H9 (cell line): ENCODE measurements around the gene FSIP2. TPM values are rescaled to one million over a fixed set of nuclear protein-coding genes. Genes with fewer than 3 reads are reported as not detected.

Source experiments
- DNase-seq: peaks from one replicate; pipeline ENCODE4 v3.0.0-alpha.2; 2017
- H2AFZ ChIP-seq: one replicate; pipeline ENCODE4 v1.6.1; 2013; ENCODE audit warnings: mild to moderate bottlenecking, low read length, control low read depth, moderate library complexity
- H2AK5ac ChIP-seq: 2 replicates; pipeline ENCODE4 v1.6.1; 2013; ENCODE audit warnings: low read length, control low read depth, mixed read lengths; ENCODE audit not compliant: insufficient read length
- H2BK120ac ChIP-seq: one replicate; pipeline ENCODE4 v1.6.1; 2013; ENCODE audit warnings: low read depth, mild to moderate bottlenecking, low read length, control low read depth, inconsistent platforms; ENCODE audit not compliant: poor library complexity, severe bottlenecking
- H2BK12ac ChIP-seq: 2 replicates; pipeline ENCODE4 v1.6.1; 2013; ENCODE audit warnings: low read length, control low read depth, mixed read lengths, low read depth; ENCODE audit not compliant: insufficient read length
- H2BK15ac ChIP-seq: 2 replicates; pipeline ENCODE4 v1.6.1; 2013; ENCODE audit warnings: low read depth, low read length, control low read depth
- H2BK20ac ChIP-seq: one replicate; pipeline ENCODE4 v1.6.1; 2013; ENCODE audit warnings: low read depth, mild to moderate bottlenecking, low read length, control low read depth, inconsistent platforms; ENCODE audit not compliant: poor library complexity, severe bottlenecking
- H2BK5ac ChIP-seq: 2 replicates; pipeline ENCODE4 v1.6.1; 2013; ENCODE audit warnings: low read length, control low read depth, mixed read lengths; ENCODE audit not compliant: insufficient read length
- H3K14ac ChIP-seq: 2 replicates; pipeline ENCODE4 v1.6.1; 2013; ENCODE audit warnings: low read length, control low read depth; ENCODE audit not compliant: insufficient read depth
- H3K18ac ChIP-seq: 2 replicates; pipeline ENCODE4 v1.6.1; 2013; ENCODE audit warnings: low read depth, mild to moderate bottlenecking, mixed read lengths, low read length, control low read depth; ENCODE audit not compliant: insufficient read length
- H3K23ac ChIP-seq: 2 replicates; pipeline ENCODE4 v1.6.1; 2013; ENCODE audit warnings: low read length, control low read depth, mixed read lengths, low read depth; ENCODE audit not compliant: insufficient read length
- H3K23me2 ChIP-seq: 2 replicates; pipeline ENCODE4 v1.6.1; 2013; ENCODE audit warnings: low read depth, mild to moderate bottlenecking, mixed read lengths, low read length, control low read depth; ENCODE audit not compliant: insufficient read length, poor library complexity, severe bottlenecking
- H3K27ac ChIP-seq: 2 replicates; pipeline ENCODE4 v1.5.1; 2013; ENCODE audit warnings: low read length, control low read depth, mixed read lengths, low read depth; ENCODE audit not compliant: insufficient read length
- H3K27me3 ChIP-seq: 2 replicates; pipeline ENCODE4 v1.6.1; 2013; ENCODE audit warnings: low read length, control low read depth, inconsistent platforms; ENCODE audit not compliant: insufficient read depth
- H3K4ac ChIP-seq: 2 replicates; pipeline ENCODE4 v1.6.1; 2013; ENCODE audit warnings: low read depth, mild to moderate bottlenecking, control low read depth, inconsistent platforms, low read length, moderate library complexity
- H3K4me1 ChIP-seq: 2 replicates; pipeline ENCODE4 v1.6.1; 2013; ENCODE audit warnings: low read length, control low read depth, inconsistent platforms; ENCODE audit not compliant: insufficient read depth
- H3K4me2 ChIP-seq: 2 replicates; pipeline ENCODE4 v1.6.1; 2013; ENCODE audit warnings: low read length, control low read depth, mixed read lengths; ENCODE audit not compliant: insufficient read length, insufficient read depth
- H3K56ac ChIP-seq: 2 replicates; pipeline ENCODE4 v1.6.1; 2013; ENCODE audit warnings: low read depth, mild to moderate bottlenecking, mixed read lengths, low read length, control low read depth; ENCODE audit not compliant: insufficient read length
- H3K79me1 ChIP-seq: 2 replicates; pipeline ENCODE4 v1.6.1; 2013; ENCODE audit warnings: low read depth, mild to moderate bottlenecking, moderate library complexity, low read length, control low read depth, inconsistent platforms; ENCODE audit not compliant: insufficient read depth, poor library complexity, severe bottlenecking
- H3K79me2 ChIP-seq: 2 replicates; pipeline ENCODE4 v1.6.1; 2013; ENCODE audit warnings: low read length, control low read depth, inconsistent platforms; ENCODE audit not compliant: insufficient read depth
- H3K9ac ChIP-seq: 2 replicates; pipeline ENCODE4 v1.6.1; 2013; ENCODE audit warnings: low read length, control low read depth, mixed read lengths; ENCODE audit not compliant: insufficient read length; ENCODE audit errors: extremely low read depth
- H3K9me3 ChIP-seq: one replicate; pipeline ENCODE4 v1.6.1; 2013; ENCODE audit warnings: low read depth, low read length, inconsistent platforms; ENCODE audit not compliant: control insufficient read depth
- H3T11ph ChIP-seq: one replicate; pipeline ENCODE4 v1.6.1; 2013; ENCODE audit warnings: mild to moderate bottlenecking, low read length, control low read depth, inconsistent platforms
- H4K20me1 ChIP-seq: one replicate; pipeline ENCODE4 v1.6.1; 2013; ENCODE audit not compliant: control insufficient read depth, insufficient read length, insufficient read depth
- H4K5ac ChIP-seq: 2 replicates; pipeline ENCODE4 v1.6.1; 2013; ENCODE audit warnings: low read depth, mild to moderate bottlenecking, mixed read lengths, low read length, control low read depth; ENCODE audit not compliant: insufficient read length
- H4K8ac ChIP-seq: replicated peaks from 2 replicates; pipeline ENCODE4 v1.6.1; 2013; ENCODE audit warnings: low read length, control low read depth, mixed read lengths, low read depth; ENCODE audit not compliant: insufficient read length
- H4K91ac ChIP-seq: 2 replicates; pipeline ENCODE4 v1.6.1; 2013; ENCODE audit warnings: low read depth, mild to moderate bottlenecking, moderate library complexity, mixed read lengths, low read length, control low read depth; ENCODE audit not compliant: insufficient read length
- H3K27ac Mint-ChIP-seq, 3 experiments: 2 replicates in 2 of 3; 3 replicates in 1 of 3; pipeline ENCODE4 v1.8.0; 2020 to 2021; ENCODE audit warnings: mixed read lengths in 3 of 3, mild to moderate bottlenecking in 1 of 3, moderate library complexity in 1 of 3
- H3K27me3 Mint-ChIP-seq: 2 replicates; pipeline ENCODE4 v1.8.0; 2021; ENCODE audit warnings: low read depth, mild to moderate bottlenecking, moderate library complexity, mixed read lengths
- H3K36me3 Mint-ChIP-seq, 3 experiments: 2 replicates in 2 of 3; 3 replicates in 1 of 3; pipeline ENCODE4 v1.8.0; 2020 to 2021; ENCODE audit warnings: low read depth in 3 of 3, mixed read lengths in 3 of 3; ENCODE audit not compliant: insufficient read depth in 1 of 3
- H3K4me1 Mint-ChIP-seq, 2 experiments: 2 replicates each; pipeline ENCODE4 v1.8.0; 2020; ENCODE audit warnings: mixed read lengths in 2 of 2
- H3K4me3 Mint-ChIP-seq, 2 experiments: 2 replicates in 1 of 2; 3 replicates in 1 of 2; pipeline ENCODE4 v1.8.0; 2020 to 2021; ENCODE audit warnings: mild to moderate bottlenecking in 2 of 2, mixed read lengths in 2 of 2, moderate library complexity in 1 of 2
- H3K9me3 Mint-ChIP-seq, 2 experiments: 2 replicates in 1 of 2; 3 replicates in 1 of 2; pipeline ENCODE4 v1.8.0; 2020; ENCODE audit warnings: mild to moderate bottlenecking in 2 of 2, mixed read lengths in 2 of 2, moderate library complexity in 1 of 2
- WGBS: extraction: QIAGEN DNeasy Blood & Tissue Kit; methylation state at CpG from one replicate; pipeline ENCODE4 v1.1.7; 2013; ENCODE audit warnings: missing lambda C conversion rate, low lambda C conversion rate, mixed read lengths; ENCODE audit not compliant: insufficient read length; ENCODE audit errors: extremely low coverage; 5-methylcytosine and 5-hydroxymethylcytosine counted together
- total RNA-seq: library from RNA; stranded (reverse); gene quantifications from 2 replicates; pipeline ENCODE4 v1.2.1, GENCODE V29; 2021
- TF ChIP-seq, protein P1 (sequence below): fragments of 200-600 bp; sonication (generic); conservative IDR thresholded peaks from 3 replicates; pipeline ENCODE4 v1.8.0; 2021; ENCODE audit warnings: antibody characterized with exemption, mild to moderate bottlenecking

FSIP2 gene
- total RNA-seq, 1 experiment from 2014 or later = 2.4 TPM

DNA sequence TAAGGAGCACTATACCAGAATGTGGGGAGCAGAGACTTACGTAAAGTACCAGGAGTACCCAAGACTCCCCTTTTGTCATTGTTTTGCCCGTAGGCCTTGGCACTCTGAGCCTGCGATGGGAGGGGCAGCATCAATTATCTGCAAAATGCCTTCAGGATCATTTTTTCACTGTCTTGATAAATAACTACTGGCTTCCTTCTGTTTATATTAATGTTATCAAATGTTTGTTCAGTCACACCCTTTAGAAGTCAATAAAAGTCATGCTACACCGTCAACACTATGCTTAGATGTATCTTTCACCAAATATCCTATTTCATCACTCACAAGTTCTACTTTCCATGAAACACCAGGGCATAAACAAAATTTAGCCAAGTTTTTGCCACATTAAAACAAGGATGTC, 116.3 kb downstream of the FSIP2 start:
- Histone ChIP-seq H4K20me1 (no peaks in the 10 kb centered on the region), H3K56ac (no peak overlapping the region), H2AK5ac (no peak overlapping the region), H2AFZ (no peak overlapping the region), H3K79me1 (no peaks in the 10 kb centered on the region), H3K18ac (no peak overlapping the region), H2BK12ac (no peak overlapping the region), H3K4ac (no peak overlapping the region), H3K79me2 (no peaks in the 10 kb centered on the region; the same call in 1 of the 2 replicates), H4K91ac (no peak overlapping the region), H3K9me3 (no peaks in the 10 kb centered on the region), H3K23me2 (no peaks in the 10 kb centered on the region), H4K8ac (no peak overlapping the region), H2BK5ac (no peak overlapping the region), H2BK20ac (no peak overlapping the region), H2BK15ac (no peak overlapping the region), H3K23ac (no peak overlapping the region), H3K9ac (no peak overlapping the region), H3K14ac (no peak overlapping the region), H2BK120ac (no peak overlapping the region), H3K27ac (no peak overlapping the region), H3K4me1 (no peaks in the 10 kb centered on the region), H3K27me3 (no peaks in the 10 kb centered on the region), H3T11ph (no peak overlapping the region), H4K5ac (no peak overlapping the region), H3K4me2 (no peak overlapping the region)
- H3K27ac Mint-ChIP-seq = no peak overlapping the region
- H3K4me3 Mint-ChIP-seq = no peak overlapping the region
- H3K4me1 Mint-ChIP-seq = no peaks in the 10 kb centered on the region
- H3K27me3 Mint-ChIP-seq = no peaks in the 10 kb centered on the region
- no CpG with 5 or more reads among the region's 4 CpGs for WGBS
- TF ChIP-seq, protein P1, sequence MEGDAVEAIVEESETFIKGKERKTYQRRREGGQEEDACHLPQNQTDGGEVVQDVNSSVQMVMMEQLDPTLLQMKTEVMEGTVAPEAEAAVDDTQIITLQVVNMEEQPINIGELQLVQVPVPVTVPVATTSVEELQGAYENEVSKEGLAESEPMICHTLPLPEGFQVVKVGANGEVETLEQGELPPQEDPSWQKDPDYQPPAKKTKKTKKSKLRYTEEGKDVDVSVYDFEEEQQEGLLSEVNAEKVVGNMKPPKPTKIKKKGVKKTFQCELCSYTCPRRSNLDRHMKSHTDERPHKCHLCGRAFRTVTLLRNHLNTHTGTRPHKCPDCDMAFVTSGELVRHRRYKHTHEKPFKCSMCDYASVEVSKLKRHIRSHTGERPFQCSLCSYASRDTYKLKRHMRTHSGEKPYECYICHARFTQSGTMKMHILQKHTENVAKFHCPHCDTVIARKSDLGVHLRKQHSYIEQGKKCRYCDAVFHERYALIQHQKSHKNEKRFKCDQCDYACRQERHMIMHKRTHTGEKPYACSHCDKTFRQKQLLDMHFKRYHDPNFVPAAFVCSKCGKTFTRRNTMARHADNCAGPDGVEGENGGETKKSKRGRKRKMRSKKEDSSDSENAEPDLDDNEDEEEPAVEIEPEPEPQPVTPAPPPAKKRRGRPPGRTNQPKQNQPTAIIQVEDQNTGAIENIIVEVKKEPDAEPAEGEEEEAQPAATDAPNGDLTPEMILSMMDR = no peak
- no peaks in the 10 kb centered on the region for H3K36me3 Mint-ChIP-seq
- H3K9me3 Mint-ChIP-seq = no peaks in the 10 kb centered on the region
- DNase-seq = no peak
